ENCODE measurements around the gene ACSF3.

The ACSF3 gene

DNA sequence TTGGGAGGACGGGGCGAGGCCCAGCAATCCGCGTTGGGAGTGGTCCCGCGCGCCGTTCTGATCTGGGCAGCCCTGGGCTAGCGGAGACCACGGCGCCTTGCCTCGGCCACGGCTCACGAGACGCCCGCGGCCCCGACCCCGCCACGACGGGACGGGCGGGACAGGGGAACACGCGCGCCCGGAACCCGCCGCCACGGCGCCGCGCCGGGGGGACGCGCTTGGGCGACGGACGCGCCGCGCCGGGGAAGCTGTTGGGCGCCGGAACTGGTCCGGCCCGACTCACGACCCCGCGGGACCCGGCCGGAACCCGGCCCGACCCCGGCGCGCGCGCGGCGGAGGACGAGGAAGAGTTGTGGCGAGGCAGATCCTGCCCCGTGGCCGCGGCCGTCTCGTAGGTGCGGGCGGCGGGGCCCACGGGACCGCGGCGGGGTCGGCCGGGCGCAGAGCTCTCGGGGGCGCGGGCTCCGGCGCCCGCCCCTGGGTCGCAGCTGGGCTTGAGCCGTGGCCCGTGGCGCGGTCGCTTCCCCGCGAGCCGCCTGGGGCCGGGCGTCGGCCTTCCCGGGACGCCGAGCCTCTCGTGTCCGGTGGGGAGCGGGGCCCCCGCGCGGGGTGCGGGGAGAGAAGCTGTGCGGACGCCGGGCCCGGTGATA lies at the start of gene ACSF3:
Gene ACSF3, plus strand, starts transcription at position 251 of the 650 bp plus-strand sequence. CDS start 6,830 bp downstream, outside the sequence.
- DNase-seq (ENCODE audit: low read depth): peak; percentile 63

GRCh38 chr16:89044418-89045180 lies 49.1 kb upstream of the ACSF3 start:
- DNase-seq (ENCODE audit: low read depth): no peak

DNA sequence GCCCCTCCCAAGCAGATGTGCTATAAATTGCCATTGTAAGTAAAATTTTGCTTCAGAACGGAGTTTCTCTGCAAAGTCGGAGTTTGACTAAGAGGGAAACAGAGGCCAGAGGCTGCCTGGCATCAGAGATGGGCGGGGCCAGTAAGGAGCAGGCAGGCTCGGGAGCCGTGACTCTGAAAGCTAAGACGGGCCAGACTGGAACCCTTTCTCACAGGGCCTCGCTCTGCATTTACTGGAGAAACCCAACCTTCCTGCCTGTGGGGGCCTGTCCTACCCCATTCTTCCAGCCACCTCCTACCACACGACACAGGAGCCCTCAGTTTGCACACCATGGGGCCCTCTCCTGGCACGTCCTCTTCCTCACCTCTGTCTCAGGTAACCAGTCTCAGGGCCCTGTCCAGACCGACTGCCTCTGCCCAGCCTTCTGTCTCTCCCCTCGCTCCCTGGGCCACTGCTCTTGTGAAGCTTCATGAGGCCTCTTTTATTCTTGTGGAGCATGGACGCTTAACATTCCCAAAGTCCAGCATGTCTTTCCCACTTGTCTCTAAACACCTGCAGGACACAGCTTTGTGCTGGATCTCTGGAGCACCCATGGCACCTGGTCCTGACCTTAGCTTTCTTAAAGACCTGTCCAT lies 48.4 kb upstream of the ACSF3 start:
- no peak for DNase-seq (ENCODE audit: low read depth)

- no peak for DNase-seq (ENCODE audit: low read depth)
Observed at GRCh38 chr16:89045881-89046280, 47.8 kb upstream of the ACSF3 start.

DNA sequence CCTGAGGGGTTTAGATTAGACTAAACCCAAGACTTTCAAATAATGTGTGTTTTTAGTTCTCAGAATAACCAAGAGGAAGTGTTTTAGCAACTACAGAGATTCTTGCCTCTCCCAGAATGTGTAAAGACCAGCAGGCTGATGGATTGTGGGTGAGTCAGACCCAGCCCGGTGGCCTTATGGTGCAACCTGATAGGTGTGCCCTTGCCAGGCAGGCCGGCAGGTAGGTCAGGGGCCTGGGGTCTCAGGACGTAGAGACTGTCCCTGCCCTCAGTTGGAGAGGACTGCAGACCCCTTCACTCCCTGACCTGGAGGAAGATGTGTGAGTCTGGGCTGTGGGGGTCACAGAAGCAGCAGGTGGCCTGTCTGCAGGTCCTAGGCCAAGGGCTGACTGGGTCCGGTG lies 47.2 kb upstream of the ACSF3 start:
- no peak for DNase-seq (ENCODE audit: low read depth)

- DNase-seq (ENCODE audit: low read depth): no peak
Observed at GRCh38 chr16:89047331-89048089, 46.1 kb upstream of the ACSF3 start.

- no peak for DNase-seq (ENCODE audit: low read depth)
Observed at GRCh38 chr16:89048090-89048725, 45.4 kb upstream of the ACSF3 start.

DNA sequence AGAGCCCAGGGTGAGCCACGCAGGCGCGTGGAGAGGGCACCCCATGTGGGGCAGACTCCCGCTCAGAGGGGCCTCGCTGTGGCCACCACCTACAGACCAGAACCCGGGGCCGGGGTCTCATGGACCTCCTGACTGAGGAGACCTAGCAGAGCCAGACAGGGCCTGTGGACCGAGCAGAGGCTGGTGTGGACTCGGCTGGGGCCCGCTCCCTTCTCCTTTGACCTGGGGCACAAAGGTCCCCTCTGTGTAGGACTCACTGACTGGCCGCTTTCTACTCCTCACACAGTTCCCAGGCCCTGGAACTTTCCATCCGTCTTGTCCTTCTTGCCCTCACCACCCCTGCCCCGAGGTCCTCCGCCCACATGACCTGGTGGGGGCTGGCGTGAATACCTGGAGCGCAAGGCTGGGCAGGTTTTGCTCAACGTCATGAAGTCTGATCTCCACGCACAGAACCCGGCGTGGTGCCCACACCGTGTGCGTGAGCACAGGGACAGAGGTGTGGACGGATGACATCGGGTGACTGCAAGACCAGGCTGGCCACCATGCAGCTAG lies 44.7 kb upstream of the ACSF3 start:
- DNase-seq (ENCODE audit: low read depth): no peak

GRCh38 chr16:89049484-89050118 lies 44.1 kb upstream of the ACSF3 start:
- no peak for DNase-seq (ENCODE audit: low read depth)

- DNase-seq (ENCODE audit: low read depth): no peak
Observed at GRCh38 chr16:89050119-89050867, 43.4 kb upstream of the ACSF3 start.

GRCh38 chr16:89050868-89051311 lies 42.8 kb upstream of the ACSF3 start:
- no peak for DNase-seq (ENCODE audit: low read depth)

DNA sequence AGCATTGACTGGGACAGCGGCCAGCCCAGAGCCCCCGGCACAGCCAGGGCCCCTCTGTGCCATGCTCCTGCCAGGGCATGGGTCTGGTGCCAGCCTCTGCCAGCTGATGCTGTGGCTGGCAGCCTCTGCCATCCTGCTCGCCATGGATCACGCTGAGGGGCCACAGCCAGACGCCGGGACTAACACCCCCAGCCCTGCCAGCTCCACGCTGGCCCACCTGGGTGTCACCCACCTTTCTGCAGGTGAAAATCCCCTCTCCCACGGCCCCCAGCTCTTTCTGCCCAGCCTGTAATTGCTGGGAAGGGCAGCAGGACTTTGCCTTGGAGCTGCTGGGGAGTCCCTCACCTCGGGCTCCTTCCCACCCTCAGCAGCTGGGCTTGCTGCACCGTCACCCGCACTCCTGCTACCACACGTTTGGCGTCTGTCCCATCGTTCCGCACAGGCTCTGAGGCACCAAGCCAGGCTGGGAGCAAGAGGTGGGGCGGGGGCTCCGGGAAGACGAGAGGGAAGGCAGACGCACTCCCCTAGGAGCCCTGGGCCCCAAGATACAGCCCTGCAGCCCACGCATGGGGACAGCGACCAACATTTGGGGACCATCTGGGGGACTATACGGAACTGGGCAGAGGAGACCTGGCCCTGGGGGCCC lies 42.0 kb upstream of the ACSF3 start:
- DNase-seq (ENCODE audit: low read depth): no peak

- DNase-seq (ENCODE audit: low read depth): no peak
Observed at GRCh38 chr16:89052191-89052889, 41.3 kb upstream of the ACSF3 start.

GRCh38 chr16:89052890-89053724 lies 40.5 kb upstream of the ACSF3 start:
- no peak for DNase-seq (ENCODE audit: low read depth)

- no peak for DNase-seq (ENCODE audit: low read depth)
Observed at GRCh38 chr16:89053725-89054029, 40.0 kb upstream of the ACSF3 start.

GRCh38 chr16:89054261-89054661 lies 39.4 kb upstream of the ACSF3 start:
- no peak for DNase-seq (ENCODE audit: low read depth)

DNA sequence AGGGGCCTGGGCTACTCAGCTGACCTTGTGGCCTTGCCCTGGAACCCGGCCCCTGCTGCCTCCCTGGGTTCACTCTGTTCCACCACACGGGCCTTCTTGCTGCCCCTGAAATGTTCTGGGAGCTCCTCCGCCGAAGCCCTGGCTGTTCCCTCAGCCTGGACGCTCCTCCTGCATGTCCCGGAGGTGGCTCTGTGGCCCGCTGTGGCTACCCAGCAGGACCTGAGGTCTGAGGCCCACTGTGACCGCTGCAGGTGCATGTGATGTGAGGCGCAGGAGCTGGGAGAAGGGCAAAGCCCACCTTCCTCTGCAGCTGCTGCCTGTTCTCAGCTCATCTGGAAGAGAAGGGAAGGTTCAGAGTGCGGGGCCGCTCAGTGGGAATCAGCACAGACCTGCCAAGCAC lies 38.9 kb upstream of the ACSF3 start:
- DNase-seq (ENCODE audit: low read depth): no peak

DNA sequence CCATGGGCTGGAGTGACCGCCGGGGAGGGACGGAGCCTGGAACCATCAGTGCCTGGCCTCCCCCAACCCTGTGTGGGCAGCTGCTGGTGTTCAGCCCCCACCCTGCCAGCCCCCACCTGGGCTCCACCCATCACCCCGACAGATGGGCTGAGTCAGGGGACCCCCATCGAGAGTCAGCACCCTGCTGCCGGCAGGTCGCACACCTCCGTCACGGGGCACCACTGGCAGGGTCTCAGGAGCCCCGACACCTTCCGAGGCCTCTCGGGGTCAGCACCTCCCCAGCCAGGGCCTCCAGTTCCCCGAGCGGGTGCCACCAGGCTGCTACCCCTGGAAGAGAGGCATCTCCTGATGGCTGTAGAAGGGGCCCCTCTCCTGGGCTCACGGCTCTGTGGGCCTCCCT lies 38.3 kb upstream of the ACSF3 start:
- no peak for DNase-seq (ENCODE audit: low read depth)
